Muscle of arm (tissue), 14 donors: ENCODE results near the gene DCST1. TPM values are rescaled to one million over a fixed set of nuclear protein-coding genes. Genes with fewer than 3 reads are reported as not detected.
"Not testable (repeated sequence)": the region's sequence is repeated elsewhere in the genome, so short reads cannot be mapped to it uniquely, and the experiment has no call there.

Experiments
- DNase-seq: peaks from one replicate; pipeline ENCODE4 v3.0.0-alpha.2; 2013
- long read RNA-seq, 11 donors: transcript quantifications; one replicate each; lab custom pipeline, GENCODE V29; 2026
- polyA plus RNA-seq, 12 donors: library from polyadenylated mRNA; unstranded; fragments of 120-200 nt; gene quantifications; one replicate each; pipeline ENCODE4 v1.2.1, GENCODE V29; 2013; ENCODE audit not compliant: insufficient read length in 12 of 12

Gene DCST1, protein sequence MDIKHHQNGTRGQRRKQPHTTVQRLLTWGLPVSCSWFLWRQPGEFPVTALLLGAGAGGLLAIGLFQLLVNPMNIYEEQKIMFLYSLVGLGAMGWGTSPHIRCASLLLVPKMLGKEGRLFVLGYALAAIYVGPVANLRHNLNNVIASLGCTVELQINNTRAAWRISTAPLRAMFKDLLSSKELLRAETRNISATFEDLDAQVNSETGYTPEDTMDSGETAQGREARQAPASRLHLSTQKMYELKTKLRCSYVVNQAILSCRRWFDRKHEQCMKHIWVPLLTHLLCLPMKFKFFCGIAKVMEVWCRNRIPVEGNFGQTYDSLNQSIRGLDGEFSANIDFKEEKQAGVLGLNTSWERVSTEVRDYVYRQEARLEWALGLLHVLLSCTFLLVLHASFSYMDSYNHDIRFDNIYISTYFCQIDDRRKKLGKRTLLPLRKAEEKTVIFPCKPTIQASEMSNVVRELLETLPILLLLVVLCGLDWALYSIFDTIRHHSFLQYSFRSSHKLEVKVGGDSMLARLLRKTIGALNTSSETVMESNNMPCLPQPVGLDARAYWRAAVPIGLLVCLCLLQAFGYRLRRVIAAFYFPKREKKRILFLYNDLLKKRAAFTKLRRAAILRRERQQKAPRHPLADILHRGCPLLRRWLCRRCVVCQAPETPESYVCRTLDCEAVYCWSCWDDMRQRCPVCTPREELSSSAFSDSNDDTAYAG
- under 1 TPM in 8 of 12 donors, not detected in 4; 0.16 to 0.29 (median 0.24) TPM for polyA plus RNA-seq
- long read RNA-seq, donor 1: 0 reads
- long read RNA-seq, donor 2: 0 reads
- long read RNA-seq, donor 3: 0 reads
- long read RNA-seq, donor 4: 0 reads
- long read RNA-seq, donor 5: 0 reads
- long read RNA-seq, donor 6: 0 reads
- long read RNA-seq, donor 7: 0 reads
- long read RNA-seq, donor 8: 0 reads
- long read RNA-seq, donor 9: 0 reads
- long read RNA-seq, donor 10: 0 reads
- long read RNA-seq, donor 11: 0 reads

DNA sequence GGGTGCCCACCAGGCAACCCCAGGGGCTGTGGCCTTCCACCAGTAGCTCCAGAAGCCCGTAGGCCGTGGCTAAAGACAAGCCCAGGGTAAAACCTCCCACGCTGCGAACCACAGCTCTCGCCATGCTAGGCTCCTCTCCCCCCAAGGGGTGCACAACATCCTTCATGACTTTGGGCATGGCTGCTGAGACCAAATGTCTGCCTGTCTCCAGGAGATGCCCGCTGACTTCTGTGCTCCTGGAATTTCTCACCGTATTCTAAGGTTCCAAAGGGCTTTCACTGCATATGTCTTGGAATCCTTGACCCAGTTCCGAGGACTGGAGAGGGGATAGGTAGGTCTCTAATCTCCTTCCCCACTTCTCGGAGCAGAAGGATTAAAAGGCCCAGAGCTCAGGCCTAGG is at the start of gene DCST1, which contains the start of gene DCST2:
Gene DCST1, plus strand, starts transcription at position 301 of the 400 bp plus-strand sequence. CDS start 213 bp downstream, outside the sequence.
Gene DCST2, minus strand, starts transcription at position 258 of the 400 bp plus-strand sequence. Its CDS starts 80 bp downstream, at position 178.
- DNase-seq: no peak

- not testable (repeated sequence) for DNase-seq
Measured at GRCh38 chr1:154986736-154987135, 46.9 kb upstream of the DCST1 start.

DNA sequence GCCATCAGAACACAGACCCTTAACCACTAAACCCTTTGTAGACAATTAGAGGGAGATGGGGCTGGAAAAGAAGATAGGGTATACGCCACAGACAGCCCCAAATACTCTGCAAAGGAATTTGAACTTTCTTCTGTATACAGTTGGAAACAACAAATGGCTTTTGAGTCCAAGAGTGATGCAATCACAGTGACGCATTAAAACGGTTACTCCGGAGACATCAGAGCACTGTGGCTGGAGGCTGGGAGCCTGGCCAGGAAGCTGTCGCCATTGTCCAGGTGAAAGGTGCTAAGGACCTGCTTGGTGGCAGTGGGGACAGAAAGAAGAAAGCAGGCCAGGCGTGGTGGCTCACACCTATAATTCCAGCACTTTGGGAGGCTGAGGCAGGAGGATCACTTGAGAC is 46.3 kb upstream of the DCST1 start:
- DNase-seq: no peak

GRCh38 chr1:154988058-154988954 is 45.3 kb upstream of the DCST1 start:
- no peak for DNase-seq

DNA sequence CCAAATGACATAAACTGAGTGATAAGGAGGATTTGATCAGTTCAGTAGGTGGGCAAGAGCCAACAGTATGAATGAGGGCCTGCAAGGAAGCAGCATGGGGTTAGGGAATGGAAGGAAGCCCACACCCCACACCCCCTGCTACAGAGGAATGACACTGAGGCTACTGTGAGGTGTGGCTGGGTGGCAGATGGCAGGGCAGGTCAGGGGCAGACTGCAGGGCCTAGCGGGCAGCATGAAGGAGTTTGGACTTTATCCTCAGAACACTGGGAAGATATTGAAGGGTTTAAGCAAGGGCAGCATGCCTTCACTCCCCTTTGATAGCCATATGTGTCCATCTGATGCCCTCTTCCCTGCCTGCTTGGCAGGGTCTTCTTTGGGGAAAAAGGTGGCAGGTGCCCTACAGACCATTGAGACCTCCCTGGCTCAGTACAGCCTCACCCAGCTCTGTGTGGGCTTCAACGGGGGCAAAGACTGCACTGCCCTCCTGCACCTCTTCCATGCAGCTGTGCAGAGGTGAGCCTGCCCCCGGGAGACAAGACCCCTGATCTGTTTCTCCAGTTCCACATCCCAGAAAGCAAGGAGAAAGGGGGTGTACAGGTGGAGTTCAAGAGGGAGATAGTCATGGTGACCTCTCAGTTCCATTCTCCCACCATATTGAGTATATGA is 44.3 kb upstream of the DCST1 start:
- no peak for DNase-seq

DNA sequence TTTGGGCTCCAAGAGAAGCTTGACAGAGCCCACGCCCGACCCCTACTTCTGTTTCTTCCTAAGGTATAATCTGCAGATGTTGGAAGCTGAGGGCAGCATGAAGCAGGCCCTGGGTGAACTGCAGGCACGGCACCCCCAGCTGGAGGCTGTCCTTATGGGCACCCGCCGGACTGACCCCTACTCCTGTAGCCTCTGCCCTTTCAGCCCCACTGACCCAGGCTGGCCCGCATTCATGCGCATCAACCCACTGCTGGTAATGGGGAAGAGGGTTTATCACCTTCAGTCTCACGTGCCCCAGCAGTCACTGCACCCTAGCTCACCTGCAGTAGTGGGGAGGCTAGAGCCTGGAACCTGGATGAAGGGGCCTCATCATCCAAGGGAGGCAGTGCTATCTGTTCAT is 43.3 kb upstream of the DCST1 start:
- DNase-seq: no peak

- DNase-seq: no peak
Measured at GRCh38 chr1:154992721-154993571, 40.7 kb upstream of the DCST1 start.

DNA sequence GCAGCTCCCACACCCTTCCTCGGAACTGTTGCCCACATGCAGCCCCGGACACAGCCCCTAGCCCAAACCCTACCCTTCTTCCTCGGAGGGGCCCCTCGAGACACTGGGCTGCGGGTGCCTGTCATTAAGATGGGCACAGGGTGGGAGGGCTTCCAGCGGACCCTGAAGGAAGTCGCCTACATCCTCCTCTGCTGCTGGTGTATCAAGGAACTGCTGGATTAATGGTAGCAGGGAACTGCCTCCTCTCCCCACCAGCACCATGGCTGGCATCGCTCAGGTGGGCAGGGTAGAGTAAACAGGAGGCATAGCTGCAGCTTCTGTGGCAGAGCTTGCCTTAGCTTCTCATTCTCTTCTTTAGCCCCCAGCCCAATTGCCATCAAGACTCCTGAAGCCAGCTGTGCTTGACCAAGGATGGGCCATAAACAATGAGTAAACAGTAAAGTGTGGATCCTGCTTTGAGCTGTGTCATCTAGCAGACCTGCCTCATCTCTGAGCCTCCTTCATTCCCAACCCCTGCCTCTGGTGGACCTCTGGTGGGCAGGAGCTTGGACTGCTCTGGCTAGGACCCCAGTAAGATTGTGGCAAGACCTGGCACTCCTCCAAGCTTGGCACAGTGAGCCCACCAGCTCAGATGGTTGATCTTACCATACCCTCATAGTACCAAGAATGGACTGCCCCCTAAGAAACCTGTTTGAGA is 39.9 kb upstream of the DCST1 start, which contains the start of gene LENEP:
Gene LENEP, plus strand, starts transcription at position 15 of the 697 bp plus-strand sequence. Its CDS starts 22 bp downstream, at position 37.
- DNase-seq: no peak

DNA sequence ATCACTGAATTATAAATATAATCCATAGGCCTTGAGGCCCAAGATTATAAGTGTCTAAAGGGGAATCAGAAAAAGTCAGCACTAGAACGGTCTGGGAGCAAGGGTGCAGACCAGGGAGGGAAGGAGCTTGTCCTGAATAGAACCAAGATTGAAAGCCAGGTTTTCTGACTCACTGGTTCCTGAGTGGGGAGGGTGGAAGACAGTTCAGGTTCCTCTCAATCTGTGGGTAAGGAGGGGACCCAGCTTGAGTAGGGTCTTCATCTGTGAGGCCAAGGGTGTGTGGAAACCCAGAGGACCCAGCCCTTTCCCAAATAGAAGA is 39.4 kb upstream of the DCST1 start:
- no peak for DNase-seq

- DNase-seq: no peak
Measured at GRCh38 chr1:154994591-154994990, 39.0 kb upstream of the DCST1 start.

GRCh38 chr1:154995301-154995983 is 38.2 kb upstream of the DCST1 start:
- peak; percentile 58 for DNase-seq

- no peak for DNase-seq
Measured at GRCh38 chr1:154996966-154997701, 36.5 kb upstream of the DCST1 start.

- DNase-seq: no peak
Measured at GRCh38 chr1:154998201-154998780, 35.3 kb upstream of the DCST1 start.

GRCh38 chr1:154998818-154999570 is 34.6 kb upstream of the DCST1 start:
- peak; percentile 75 for DNase-seq

- no peak for DNase-seq
Measured at GRCh38 chr1:154999571-155000410, 33.8 kb upstream of the DCST1 start.

DNA sequence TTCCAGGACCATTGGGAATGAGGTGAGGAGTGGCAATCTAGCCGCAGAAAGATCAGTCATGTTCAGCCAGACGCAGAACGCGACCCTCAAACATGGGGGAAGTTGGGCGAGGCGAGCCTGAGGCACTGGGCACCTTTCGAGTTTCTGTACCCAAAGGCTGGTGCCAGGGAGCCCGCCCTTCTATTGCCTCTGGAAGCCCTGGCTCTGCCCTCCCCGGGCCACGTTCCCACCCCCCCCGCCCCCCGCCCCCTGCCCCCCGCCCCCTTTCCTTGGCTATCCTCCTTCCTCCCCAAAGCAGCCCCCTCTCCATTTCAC is 33.3 kb upstream of the DCST1 start:
- DNase-seq: peak; percentile 35
